GM12873 (cell line): Measurements from ENCODE around the gene DOCK1.

Source experiments
- CTCF ChIP-seq: IDR thresholded peaks from 2 replicates; pipeline ENCODE4 v1.5.1; 2012; ENCODE audit warnings: low read depth, mild to moderate bottlenecking, moderate library complexity, low read length, control low read depth; ENCODE audit not compliant: insufficient read depth; ENCODE audit errors: missing control alignments

Gene DOCK1

GRCh38 chr10:127278001-127278400 is 372.8 kb downstream of the DOCK1 start:
- no peak for TF ChIP-seq CTCF

DNA sequence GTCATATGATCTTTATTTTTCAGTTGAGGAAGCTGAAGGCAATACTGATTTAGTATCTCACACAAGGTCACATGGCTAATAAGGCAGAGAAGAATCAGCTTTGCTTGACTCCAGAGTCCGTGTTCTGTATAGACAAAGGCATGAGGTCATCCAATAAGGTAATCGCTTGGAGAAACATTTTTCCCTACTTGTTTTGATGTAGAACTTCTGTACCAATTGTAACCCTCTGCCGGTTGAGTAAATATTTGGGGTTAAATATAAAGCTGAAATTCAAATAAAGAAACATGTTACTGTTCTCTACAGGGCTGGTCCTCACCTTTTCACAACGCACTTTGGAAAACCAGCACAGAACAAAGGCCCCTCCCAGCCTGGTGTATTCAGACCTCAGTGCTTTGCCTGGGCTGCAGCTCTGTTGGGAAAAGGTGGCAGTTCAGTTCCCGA is 374.1 kb downstream of the DOCK1 start:
- TF ChIP-seq CTCF, result no peak

DNA sequence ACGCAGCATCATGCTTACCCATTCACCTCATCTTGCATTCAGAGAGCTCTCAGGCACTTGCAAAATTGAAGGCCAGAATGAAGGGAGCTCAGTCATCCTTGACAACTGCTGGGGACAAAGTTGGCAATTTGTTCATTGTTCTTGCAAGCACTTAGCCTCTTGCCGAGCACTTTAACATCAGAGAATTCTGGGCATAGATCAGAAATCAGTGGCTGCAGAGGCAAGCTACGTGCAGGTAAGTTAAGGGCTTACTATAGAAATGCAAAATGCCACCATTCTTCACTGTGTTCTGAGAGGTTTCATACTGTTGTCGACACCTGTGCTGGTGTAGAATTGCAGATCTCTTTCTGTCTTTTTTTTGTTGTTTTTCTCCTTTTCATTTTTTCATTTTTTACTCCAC is 375.2 kb downstream of the DOCK1 start:
- no peak for TF ChIP-seq CTCF

DNA sequence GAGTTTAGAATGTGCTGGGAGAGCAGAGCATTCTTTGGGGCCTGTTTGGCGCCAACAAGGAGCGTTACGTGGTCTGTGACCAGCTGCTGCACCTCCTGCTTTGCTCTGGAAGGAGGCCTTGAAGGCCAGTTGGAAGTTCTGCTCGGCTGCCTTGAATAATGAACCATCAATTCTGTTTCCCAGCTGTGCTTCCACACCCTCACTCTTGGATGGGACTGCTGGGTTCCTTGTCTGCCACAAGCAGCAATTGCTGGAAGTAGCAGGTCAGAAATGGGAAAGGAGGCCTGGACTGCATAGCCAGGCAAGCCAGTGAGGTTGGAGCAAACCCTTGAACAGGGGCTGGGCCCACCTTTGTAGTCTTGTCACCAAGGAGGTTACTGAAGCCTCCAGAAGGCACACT is 377.8 kb downstream of the DOCK1 start:
- no peak for TF ChIP-seq CTCF

GRCh38 chr10:127283576-127283975 is 378.3 kb downstream of the DOCK1 start:
- no peak for TF ChIP-seq CTCF

DNA sequence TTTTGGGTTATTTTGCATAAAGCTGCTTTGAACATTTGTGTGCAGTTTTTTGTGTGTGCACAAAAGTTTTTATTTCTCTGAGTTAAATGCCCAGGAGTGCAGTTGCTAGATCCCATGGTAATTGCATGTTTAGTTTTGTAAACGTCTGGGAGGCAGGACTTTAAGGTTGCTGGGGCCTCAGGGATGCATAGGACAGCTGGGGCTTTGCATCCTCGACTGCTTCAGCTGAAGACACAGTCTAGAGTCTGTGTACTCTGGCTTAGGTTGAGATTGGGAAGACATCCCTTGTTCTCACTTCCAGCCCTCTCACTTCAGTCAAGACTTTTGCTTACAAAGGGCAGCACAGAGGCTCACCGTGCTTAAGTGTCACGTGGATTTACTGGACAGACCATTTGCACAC is 385.6 kb downstream of the DOCK1 start:
- no peak for TF ChIP-seq CTCF

- TF ChIP-seq CTCF, result no peak
These were observed 386.1 kb downstream of the DOCK1 start for GRCh38 chr10:127291329-127291728.
